GM21723 (cell line): Measurements from ENCODE around the gene LRRC41.
"Not testable (repeated sequence)": the region's sequence is repeated elsewhere in the genome, so short reads cannot be mapped to it uniquely, and the experiment has no call there.

ENCODE experiments used
- ATAC-seq: cut with Tn5 transposase; IDR thresholded peaks from one replicate; pipeline ENCODE4 v1.9.1; 2021; ENCODE audit warnings: mild to moderate bottlenecking, moderate library complexity; ENCODE audit not compliant: unreplicated experiment

LRRC41 gene

DNA sequence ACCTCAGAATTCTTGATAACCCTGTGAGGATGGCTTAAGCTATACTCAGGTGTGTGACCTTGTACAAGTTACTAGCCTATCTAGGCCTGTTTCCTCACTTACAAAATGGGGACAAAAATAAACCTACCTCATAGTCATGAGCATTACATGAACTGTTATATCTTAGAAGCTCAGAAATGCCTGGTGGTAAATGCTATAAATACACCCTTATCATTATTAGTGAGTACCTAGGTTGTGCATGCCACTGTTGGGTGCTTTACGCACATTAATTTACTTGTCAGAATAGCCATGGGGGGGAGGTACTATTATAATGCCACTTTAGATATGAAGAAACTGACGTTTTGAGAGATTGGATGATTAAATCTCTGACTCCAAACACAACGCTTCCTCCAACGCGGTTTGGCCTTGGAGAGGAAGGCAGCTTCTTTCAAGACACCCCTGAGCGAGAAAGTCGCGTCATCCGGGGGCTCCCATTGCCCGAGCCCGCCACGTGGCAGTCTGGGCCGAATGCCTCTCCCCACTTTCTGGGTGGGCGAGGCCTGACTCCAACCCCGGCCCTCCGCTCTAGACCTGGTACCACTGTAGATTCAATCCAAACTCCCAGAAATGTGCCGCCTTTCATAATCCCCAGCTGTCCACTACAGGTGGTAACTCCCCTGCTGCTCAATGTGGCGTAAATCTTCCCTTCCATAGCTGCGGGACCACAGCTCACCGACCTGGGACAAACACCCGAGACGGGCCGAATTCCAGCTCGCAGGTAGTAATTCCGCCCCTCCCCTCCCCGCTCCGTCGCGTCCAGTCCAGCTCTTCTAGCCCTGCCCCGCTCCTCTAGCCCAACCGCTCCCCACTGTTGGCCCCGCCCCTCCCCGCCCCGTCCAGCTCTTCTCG is 56.6 kb downstream of the LRRC41 start:
- peak; percentile 50 for ATAC-seq

DNA sequence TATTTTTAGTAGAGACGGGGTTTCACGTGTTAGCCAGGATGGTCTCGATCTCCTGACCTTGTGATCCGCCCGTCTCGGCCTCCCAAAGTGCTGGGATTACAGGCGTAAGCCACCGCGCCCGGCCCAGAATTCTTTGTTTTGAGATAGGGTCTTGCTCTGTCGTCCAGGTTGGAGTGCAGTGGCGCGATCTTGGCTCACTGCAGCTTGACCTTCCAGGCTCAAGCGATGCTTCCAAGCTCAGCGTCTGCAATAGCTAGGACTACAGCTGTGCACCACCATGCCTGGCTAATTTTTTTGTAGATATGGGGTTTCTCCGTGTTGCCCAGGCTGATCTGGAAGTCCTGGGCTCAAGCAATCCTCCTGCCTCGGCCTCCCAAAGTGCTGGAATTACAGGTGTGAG is 57.3 kb downstream of the LRRC41 start:
- not testable (repeated sequence) for ATAC-seq

DNA sequence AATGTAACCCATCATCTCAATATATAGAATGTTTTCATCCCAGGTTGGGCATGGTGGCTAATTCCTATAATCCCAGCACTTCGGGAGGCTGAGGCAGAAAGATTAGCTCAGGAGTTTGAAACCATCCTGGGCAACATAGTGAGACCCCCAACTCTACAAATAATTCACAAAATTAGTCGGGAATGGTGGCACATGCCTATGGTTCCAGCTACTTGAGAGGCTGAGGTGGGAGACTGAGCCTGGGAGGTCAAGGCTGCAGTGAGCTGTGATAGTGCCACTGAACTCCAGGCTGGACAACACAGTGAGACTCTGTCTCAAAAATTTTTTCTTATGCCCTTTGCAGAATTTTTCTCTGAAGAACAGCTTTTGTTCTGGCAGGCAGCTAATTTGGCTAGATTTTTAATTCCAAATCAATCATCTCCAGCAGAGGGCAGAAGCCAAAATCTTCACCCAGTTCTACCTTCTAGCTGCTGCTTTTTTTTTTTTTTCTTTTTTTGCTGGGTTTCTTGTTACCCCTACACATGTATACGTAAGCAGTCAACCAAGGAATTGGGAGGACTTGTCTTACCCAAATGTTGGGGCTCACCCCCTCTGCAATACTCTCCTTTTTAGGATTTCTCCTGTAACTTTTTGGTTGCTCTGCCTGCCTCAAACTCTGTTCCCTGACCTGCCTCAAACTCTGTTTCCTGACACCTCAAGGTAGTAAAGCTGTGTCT is 58.6 kb downstream of the LRRC41 start:
- no peak for ATAC-seq

GRCh38 chr1:46243831-46244230 is 59.6 kb downstream of the LRRC41 start:
- not testable (repeated sequence) for ATAC-seq

DNA sequence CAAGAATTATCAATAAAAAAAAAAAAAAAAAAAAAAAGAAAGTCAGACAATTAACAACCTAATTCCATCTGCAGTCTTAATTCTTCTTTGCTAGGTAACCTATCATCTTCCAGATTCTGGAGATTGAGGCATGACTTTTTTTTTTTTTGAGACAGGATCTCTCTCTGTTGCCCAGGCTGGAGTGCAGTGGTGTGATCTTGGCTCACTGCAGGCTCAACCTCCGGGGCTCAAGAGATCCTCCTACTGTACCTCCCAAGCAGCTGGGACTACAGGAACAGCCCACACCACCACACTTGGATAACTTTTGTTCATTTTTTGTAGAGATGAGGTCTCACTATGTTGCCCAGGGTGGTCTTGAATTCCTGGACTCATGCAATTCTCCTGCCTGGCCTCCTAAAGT is 60.5 kb downstream of the LRRC41 start:
- ATAC-seq: no peak

DNA sequence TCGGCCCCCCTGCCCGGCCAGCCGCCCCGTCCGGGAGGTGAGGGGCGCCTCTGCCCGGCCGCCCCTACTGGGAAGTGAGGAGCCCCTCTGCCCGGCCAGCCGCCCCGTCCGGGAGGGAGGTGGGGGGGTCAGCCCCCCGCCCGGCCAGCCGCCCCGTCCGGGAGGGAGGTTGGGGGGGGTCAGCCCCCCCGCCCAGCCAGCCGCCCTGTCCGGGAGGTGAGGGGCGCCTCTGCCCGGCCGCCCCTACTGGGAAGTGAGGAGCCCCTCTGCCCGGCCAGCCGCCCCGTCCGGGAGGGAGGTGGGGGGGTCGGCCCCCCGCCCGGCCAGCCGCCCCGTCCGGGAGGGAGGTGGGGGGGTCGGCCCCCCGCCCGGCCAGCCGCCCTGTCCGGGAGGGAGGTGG is 61.7 kb downstream of the LRRC41 start:
- ATAC-seq: not testable (repeated sequence)

DNA sequence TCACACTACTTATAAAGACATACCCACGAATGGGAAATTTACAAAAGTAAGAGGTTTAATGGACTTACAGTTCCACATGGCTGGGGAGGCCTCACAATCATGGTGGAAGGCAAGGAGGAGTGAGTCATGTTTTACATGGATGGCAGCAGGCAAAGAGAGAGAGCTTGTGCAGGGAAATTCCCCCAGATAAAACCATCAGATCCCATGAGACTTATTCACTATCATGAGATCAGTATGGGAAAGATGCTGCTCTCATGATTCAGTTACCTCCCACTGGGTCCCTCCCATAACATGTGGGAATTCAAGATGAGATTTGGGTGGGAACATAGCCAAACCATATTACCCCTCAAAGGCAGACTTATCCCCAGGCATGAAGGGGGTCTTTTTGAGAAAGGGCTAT is 64.6 kb downstream of the LRRC41 start:
- not testable (repeated sequence) for ATAC-seq

- ATAC-seq: no peak
Measured at GRCh38 chr1:46236882-46237281, 66.5 kb downstream of the LRRC41 start.

- not testable (repeated sequence) for ATAC-seq
Measured at GRCh38 chr1:46231231-46231630, 72.2 kb downstream of the LRRC41 start.
